ENCODE results near the gene TCF12.

TCF12 gene

GRCh38 chr15:57278439-57278838 lies 360.0 kb downstream of the TCF12 start:
- DNase-seq, result no peak

GRCh38 chr15:57280464-57280863 lies 362.0 kb downstream of the TCF12 start:
- DNase-seq, result no peak

- DNase-seq, result no peak
Observed at GRCh38 chr15:57281321-57281720, 362.9 kb downstream of the TCF12 start.

GRCh38 chr15:57282686-57283085 lies 364.2 kb downstream of the TCF12 start:
- no peak for DNase-seq

- DNase-seq, result no peak
Observed at GRCh38 chr15:57283774-57284503, 365.5 kb downstream of the TCF12 start.

- DNase-seq, result no peak
Observed at GRCh38 chr15:57284535-57284934, 366.1 kb downstream of the TCF12 start.

GRCh38 chr15:57285386-57285785 lies 366.9 kb downstream of the TCF12 start:
- no peak for DNase-seq

- no peak for DNase-seq
Observed at GRCh38 chr15:57286446-57287122, 368.1 kb downstream of the TCF12 start.

GRCh38 chr15:57287123-57287521 lies 368.7 kb downstream of the TCF12 start:
- DNase-seq, result no peak

- DNase-seq, result no peak
Observed at GRCh38 chr15:57288926-57289580, 370.6 kb downstream of the TCF12 start.

- no peak for DNase-seq
Observed at GRCh38 chr15:57290187-57290586, 371.7 kb downstream of the TCF12 start.

- DNase-seq, result no peak
Observed at GRCh38 chr15:57290826-57291225, 372.4 kb downstream of the TCF12 start.

- DNase-seq, result no peak
Observed at GRCh38 chr15:57296473-57297162, 378.2 kb downstream of the TCF12 start.

GRCh38 chr15:57297163-57297593 lies 378.7 kb downstream of the TCF12 start:
- DNase-seq, result no peak

- DNase-seq, result no peak
Observed at GRCh38 chr15:57297630-57298029, 379.2 kb downstream of the TCF12 start.

- no peak for DNase-seq
Observed at GRCh38 chr15:57298204-57298603, 379.8 kb downstream of the TCF12 start.

- no peak for DNase-seq
Observed at GRCh38 chr15:57298843-57299550, 380.6 kb downstream of the TCF12 start.

- DNase-seq, result no peak
Observed at GRCh38 chr15:57301307-57301706, 382.9 kb downstream of the TCF12 start.

- DNase-seq, result no peak
Observed at GRCh38 chr15:57302640-57303257, 384.3 kb downstream of the TCF12 start.

GRCh38 chr15:57305009-57305408 lies 386.6 kb downstream of the TCF12 start:
- no peak for DNase-seq

GRCh38 chr15:57306161-57306943 lies 387.9 kb downstream of the TCF12 start:
- peak; percentile 75 to 78 for DNase-seq
